Stimulated activated CD8-positive, alpha-beta memory T cell treated with anti-CD3 and anti-CD28 coated beads, Interleukin-15, amount 100 ng/mL, for 4 hours (primary cell): ENCODE measurements around the gene MVK.

ENCODE experiments used
- DNase-seq, 2 donors: peaks; one replicate each; pipeline ENCODE4 v3.0.0-alpha.2; 2020; ENCODE audit warnings: low read depth in 2 of 2

Gene MVK

DNA sequence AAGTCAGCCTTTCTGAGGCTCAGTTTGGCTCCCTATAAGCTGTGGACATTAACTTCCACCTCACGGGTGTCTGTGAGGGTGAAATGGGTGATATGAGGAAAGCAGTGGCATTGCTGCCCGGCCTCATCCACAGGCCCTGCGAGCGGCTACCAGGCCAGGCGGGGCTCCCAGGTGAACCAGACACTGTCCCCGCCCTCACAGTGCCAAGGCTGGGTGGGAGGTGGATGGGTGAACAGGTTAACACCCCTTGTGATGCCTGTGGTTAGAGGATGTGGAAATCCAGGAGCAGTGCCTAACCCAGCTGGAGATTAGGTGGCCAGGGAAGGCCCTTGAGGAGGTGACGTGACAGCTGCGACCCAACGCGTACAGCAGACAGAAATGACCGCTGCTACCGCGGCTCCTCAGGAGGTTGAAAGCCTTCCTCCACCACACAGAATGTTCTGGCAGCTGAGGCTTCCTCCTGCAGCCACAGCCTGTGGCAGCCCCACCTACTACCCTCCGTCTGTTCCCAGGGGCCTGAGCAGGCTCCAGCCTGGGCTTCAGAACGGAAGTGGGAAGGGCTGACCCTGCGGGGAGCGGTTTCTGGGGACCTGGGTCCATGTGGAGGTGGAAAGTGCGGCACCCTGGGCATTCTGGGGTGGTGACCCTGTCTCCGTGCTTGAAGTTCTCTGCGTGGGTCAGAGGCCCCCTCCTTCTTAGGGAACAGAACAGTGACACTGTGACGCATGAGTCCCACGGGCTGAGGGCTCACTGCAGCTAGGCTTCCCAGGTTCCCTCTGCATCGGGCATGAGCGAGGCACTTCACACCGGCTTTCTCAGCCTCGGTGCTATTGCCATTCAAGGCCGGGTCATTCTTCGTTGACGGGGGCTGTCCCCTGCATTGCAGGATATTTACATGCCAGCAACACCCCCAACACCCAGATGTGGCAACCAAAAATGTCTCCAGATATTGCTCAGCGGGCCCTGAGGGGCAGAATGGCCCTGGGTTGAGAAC, 10.0 kb upstream of the MVK start:
- DNase-seq, result no peak

DNA sequence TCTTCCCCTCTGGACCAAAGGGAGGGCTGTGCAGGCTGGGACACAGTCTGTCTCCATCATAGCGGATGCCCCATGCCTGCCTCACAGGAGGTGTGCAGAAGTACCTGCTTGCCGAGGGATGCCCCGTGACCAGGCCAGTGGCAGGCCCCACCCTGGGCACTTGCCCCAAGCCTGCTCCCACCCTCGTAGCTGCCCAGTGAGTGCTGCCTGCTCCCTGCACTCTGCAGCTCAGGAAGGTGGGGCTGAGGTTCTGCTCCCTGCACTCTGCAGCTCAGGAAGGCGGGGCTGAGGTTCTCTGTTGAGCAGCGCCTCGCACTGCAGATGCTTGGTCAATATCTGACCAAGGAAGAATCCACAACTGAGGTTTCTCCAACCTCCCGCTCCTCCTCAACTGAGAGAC, 7.2 kb upstream of the MVK start:
- no peak for DNase-seq

- no peak for DNase-seq
Measured at GRCh38 chr12:109567296-109567695, 6.3 kb upstream of the MVK start.

- no peak for DNase-seq
Measured at GRCh38 chr12:109567967-109568366, 5.6 kb upstream of the MVK start.

GRCh38 chr12:109568486-109568885, 5.1 kb upstream of the MVK start:
- no peak for DNase-seq

DNA sequence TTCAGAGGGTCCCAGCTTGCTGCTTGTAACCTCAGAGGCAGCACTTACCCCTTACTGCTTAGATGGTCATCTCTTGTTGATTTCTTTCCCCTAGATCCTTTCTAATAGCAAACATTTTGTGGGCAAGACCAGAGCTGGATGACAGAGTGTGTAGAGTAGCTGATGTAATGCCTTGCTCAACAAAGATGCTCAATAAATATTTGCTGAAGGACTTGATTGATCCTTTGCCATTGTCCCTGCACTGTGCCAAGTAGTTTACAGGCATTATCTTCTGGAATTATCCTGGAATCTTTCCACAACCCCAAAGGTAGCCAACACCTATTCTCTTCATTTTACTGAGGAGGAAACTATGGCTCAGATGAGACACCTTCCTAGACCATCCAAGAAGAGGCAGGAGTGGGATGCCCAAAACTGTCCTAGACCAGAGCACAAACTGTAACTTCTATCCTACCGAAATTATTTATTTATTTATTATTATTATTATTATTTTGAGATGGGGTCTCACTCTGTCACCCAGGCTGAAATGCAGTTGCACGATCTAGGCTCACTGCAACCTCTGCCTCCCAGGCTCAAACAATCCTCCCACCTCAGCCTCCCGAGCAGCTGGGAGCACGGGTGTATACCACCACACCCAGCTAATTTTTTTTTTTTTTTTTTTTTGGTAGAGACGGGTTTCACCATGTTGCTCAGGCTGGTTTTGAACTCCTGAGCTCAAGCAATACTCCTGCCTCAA, 1.7 kb upstream of the MVK start:
- DNase-seq, result no peak

DNA sequence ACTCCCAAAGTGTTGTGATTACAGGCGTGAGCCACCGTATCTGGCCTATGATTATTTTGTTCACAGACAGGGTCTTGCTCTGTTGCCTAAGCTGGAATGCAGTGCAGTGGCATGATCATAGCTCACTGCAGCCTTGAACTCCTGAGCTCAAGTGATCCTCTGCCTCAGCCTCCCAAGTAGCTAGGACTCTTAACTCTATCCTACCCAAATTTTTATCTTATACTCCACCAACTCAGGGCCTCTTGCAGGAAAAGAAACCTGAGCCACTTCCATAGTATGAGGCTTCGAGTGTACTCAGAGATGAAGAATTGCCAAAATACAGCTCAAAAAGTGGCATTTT, 1.1 kb upstream of the MVK start:
- DNase-seq, result no peak

GRCh38 chr12:109573914-109574244, 285 bp downstream of the MVK start:
- DNase-seq, result no peak

GRCh38 chr12:109575683-109576082, 2.1 kb downstream of the MVK start:
- DNase-seq, result no peak

- no peak for DNase-seq
Measured at GRCh38 chr12:109577311-109577710, 3.7 kb downstream of the MVK start.

- DNase-seq, result no peak
Measured at GRCh38 chr12:109578330-109578927, 4.8 kb downstream of the MVK start.

GRCh38 chr12:109579639-109580038, 6.0 kb downstream of the MVK start:
- no peak for DNase-seq

- DNase-seq, result no peak
Measured at GRCh38 chr12:109580272-109580671, 6.7 kb downstream of the MVK start.

- no peak for DNase-seq
Measured at GRCh38 chr12:109580684-109581333, 7.2 kb downstream of the MVK start.

DNA sequence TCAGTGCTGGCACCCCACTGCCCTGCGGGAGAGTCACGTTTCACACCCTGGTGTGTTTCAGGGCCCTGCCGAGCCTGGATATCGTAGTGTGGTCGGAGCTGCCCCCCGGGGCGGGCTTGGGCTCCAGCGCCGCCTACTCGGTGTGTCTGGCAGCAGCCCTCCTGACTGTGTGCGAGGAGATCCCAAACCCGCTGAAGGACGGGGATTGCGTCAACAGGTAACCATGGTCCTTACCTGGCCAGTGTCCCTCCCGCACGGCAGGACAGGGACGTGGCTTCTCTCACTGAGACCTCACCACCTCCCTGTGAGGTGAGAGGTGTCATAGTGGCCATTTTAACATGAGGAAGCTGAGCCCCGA, 7.7 kb downstream of the MVK start:
- no peak for DNase-seq

- no peak for DNase-seq
Measured at GRCh38 chr12:109581856-109582255, 8.3 kb downstream of the MVK start.

- DNase-seq, result no peak
Measured at GRCh38 chr12:109582636-109583035, 9.0 kb downstream of the MVK start.

DNA sequence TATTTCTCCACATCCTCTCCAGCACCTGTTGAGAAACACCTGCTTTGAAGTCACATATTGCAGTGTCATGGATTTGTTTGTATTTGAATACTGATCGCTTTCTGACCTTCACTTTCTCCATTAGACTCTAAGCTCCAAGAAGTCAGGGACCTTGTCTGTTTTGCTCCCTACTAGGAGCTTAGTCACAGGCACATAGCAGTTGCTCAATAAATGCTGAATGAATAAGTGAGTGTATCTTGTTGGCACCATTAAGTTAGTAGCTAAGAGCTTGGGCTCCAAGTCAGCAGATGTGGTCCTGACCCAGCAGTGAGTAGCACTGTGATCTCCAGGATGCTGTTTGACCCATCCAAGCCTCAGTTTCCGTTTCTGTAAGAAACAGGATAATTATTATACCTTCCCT, 10.1 kb downstream of the MVK start:
- DNase-seq, result no peak

- DNase-seq, result no peak
Measured at GRCh38 chr12:109586385-109587296, 13.0 kb downstream of the MVK start.

- DNase-seq, result no peak
Measured at GRCh38 chr12:109587921-109588320, 14.3 kb downstream of the MVK start.
